SIG-M5 treated with dmso at 0.1 percent for 504 hours (cell line): ENCODE data around the gene SEC14L3.

Experiments
- DNase-seq: peaks from one replicate; lab custom pipeline; 2025; ENCODE audit not compliant: unreplicated experiment; lab: John Stamatoyannopoulos, UW

The SEC14L3 gene

GRCh38 chr22:30445438-30446145 lies 26.2 kb downstream of the SEC14L3 start:
- DNase-seq, result no peak

GRCh38 chr22:30444632-30445437 lies 27.0 kb downstream of the SEC14L3 start:
- peak; percentile 43 for DNase-seq

- no peak for DNase-seq
Measured at GRCh38 chr22:30441088-30441487, 30.7 kb downstream of the SEC14L3 start.

- DNase-seq, result no peak
Measured at GRCh38 chr22:30439836-30440235, 32.0 kb downstream of the SEC14L3 start.

GRCh38 chr22:30439226-30439625 lies 32.6 kb downstream of the SEC14L3 start:
- no peak for DNase-seq

- no peak for DNase-seq
Measured at GRCh38 chr22:30438559-30438958, 33.3 kb downstream of the SEC14L3 start.

GRCh38 chr22:30436196-30436595 lies 35.6 kb downstream of the SEC14L3 start:
- DNase-seq, result no peak

- no peak for DNase-seq
Measured at GRCh38 chr22:30435674-30436126, 36.1 kb downstream of the SEC14L3 start.

GRCh38 chr22:30434843-30435242 lies 37.0 kb downstream of the SEC14L3 start:
- DNase-seq, result no peak

GRCh38 chr22:30433773-30434172 lies 38.0 kb downstream of the SEC14L3 start:
- no peak for DNase-seq

- DNase-seq, result no peak
Measured at GRCh38 chr22:30433227-30433626, 38.6 kb downstream of the SEC14L3 start.

GRCh38 chr22:30432520-30432919 lies 39.3 kb downstream of the SEC14L3 start:
- no peak for DNase-seq

GRCh38 chr22:30432096-30432495 lies 39.7 kb downstream of the SEC14L3 start:
- DNase-seq, result no peak

- DNase-seq, result no peak
Measured at GRCh38 chr22:30430933-30431332, 40.9 kb downstream of the SEC14L3 start.

- DNase-seq, result no peak
Measured at GRCh38 chr22:30429887-30430286, 41.9 kb downstream of the SEC14L3 start.

GRCh38 chr22:30427871-30428270 lies 43.9 kb downstream of the SEC14L3 start:
- no peak for DNase-seq

- DNase-seq, result peak; percentile 69
Measured at GRCh38 chr22:30426388-30427353, 45.1 kb downstream of the SEC14L3 start.

- peak; percentile 66 for DNase-seq
Measured at GRCh38 chr22:30425616-30426387, 46.0 kb downstream of the SEC14L3 start, which contains the start of gene MTFP1. MTFP1 (plus strand) TSS chr22:30425768; CDS start chr22:30425880, 112 bp downstream.

GRCh38 chr22:30425327-30425615 lies 46.5 kb downstream of the SEC14L3 start:
- no peak for DNase-seq

- DNase-seq, result peak; percentile 26
Measured at GRCh38 chr22:30424534-30425326, 47.1 kb downstream of the SEC14L3 start.
